Measurements from ENCODE around the gene BRI3. TPM values are rescaled to one million over a fixed set of nuclear protein-coding genes. Genes with fewer than 3 reads are reported as not detected.

BRI3 gene
- total and polyA plus RNA-seq, 2 of the 13 experiments (the other 11 are each of a cell fraction or from before 2014, with no cell fraction given) = 54.0 to 103 TPM

DNA sequence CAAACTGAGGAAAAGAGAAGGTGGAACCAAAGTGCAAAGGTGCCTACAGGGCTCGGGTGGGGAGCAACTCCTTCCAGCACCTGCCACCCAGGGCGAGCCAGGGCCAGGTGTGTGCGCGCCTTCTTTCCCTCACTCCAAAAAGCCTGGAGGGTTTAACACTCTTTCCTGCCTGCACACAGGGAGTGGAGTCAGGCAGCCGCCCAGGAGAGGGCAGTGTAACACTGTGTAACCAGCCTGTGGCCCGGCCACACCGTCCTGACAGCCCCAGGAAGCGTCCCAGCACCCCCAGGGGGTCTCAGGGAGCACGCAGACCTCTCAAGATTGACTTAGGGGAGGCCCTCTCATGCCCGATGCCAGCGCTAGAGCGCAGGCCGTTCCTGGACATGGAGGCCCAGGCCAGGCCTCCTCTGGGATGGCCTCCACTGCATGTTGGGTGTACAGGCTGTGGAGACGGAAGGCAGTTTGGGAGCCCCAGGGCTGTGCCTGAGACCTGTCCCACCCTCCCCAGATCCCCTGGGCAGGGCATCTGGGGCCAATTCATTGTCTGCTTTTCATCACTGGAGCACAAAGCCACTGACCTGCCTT, 13.4 kb downstream of the BRI3 start (continued):
- TF ChIP-seq ZFX (CRISPR knock-in tag; IDR thresholded peaks at IDR 0.05; ENCODE audit: low read depth) (peak; percentile 27; the same call in 1 of the 2 replicates), XRCC5 (optimal IDR thresholded peaks at IDR 0.05; ENCODE audit: low read length) (peak; percentile 43), CSRNP1 (CRISPR knock-in tag; IDR thresholded peaks at IDR 0.05) (no peak), REPIN1 (CRISPR knock-in tag; IDR thresholded peaks at IDR 0.05; ENCODE audit: borderline replicate concordance, low read depth) (peak; percentile 37; the same call in 1 of the 2 replicates), IRF9 (CRISPR knock-in tag; IDR thresholded peaks at IDR 0.05; ENCODE audit: borderline replicate concordance) (0 out of 2 replicates have a peak, but pooled peaks have one; percentile 51), RBM39 (IDR thresholded peaks at IDR 0.05; ENCODE audit: low read depth, low read length, poor library complexity, severe bottlenecking) (peak; percentile 30), PTBP1 (IDR thresholded peaks at IDR 0.05; ENCODE audit: low read depth, low read length, poor library complexity, severe bottlenecking) (peak; percentile 71), SAFB2 (CRISPR knock-in tag; IDR thresholded peaks at IDR 0.05; ENCODE audit: borderline replicate concordance, low read depth) (0 out of 2 replicates have a peak, but pooled peaks have one; percentile 41), NONO (IDR thresholded peaks at IDR 0.05) (no peak), NONO (CRISPR knock-in tag; conservative IDR thresholded peaks at IDR 0.05) (0 out of 2 replicates have a peak, but pooled peaks have one; percentile 30), SMC3 (IDR thresholded peaks at IDR 0.05; ENCODE audit: low read length) (0 out of 2 replicates have a peak, but pooled peaks have one; percentile 16), SMAD1 (CRISPR knock-in tag; IDR thresholded peaks at IDR 0.05; ENCODE audit: borderline replicate concordance, low read depth) (0 out of 2 replicates have a peak, but pooled peaks have one; percentile 46), ZBTB43 (CRISPR knock-in tag; conservative IDR thresholded peaks at IDR 0.05) (no peak)
- TF ChIP-seq, protein P1, sequence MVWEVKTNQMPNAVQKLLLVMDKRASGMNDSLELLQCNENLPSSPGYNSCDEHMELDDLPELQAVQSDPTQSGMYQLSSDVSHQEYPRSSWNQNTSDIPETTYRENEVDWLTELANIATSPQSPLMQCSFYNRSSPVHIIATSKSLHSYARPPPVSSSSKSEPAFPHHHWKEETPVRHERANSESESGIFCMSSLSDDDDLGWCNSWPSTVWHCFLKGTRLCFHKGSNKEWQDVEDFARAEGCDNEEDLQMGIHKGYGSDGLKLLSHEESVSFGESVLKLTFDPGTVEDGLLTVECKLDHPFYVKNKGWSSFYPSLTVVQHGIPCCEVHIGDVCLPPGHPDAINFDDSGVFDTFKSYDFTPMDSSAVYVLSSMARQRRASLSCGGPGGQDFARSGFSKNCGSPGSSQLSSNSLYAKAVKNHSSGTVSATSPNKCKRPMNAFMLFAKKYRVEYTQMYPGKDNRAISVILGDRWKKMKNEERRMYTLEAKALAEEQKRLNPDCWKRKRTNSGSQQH (CRISPR knock-in tag; IDR thresholded peaks at IDR 0.05; ENCODE audit: low read depth) = no peak
- TF ChIP-seq, protein P2, sequence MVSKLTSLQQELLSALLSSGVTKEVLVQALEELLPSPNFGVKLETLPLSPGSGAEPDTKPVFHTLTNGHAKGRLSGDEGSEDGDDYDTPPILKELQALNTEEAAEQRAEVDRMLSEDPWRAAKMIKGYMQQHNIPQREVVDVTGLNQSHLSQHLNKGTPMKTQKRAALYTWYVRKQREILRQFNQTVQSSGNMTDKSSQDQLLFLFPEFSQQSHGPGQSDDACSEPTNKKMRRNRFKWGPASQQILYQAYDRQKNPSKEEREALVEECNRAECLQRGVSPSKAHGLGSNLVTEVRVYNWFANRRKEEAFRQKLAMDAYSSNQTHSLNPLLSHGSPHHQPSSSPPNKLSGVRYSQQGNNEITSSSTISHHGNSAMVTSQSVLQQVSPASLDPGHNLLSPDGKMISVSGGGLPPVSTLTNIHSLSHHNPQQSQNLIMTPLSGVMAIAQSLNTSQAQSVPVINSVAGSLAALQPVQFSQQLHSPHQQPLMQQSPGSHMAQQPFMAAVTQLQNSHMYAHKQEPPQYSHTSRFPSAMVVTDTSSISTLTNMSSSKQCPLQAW (CRISPR knock-in tag; IDR thresholded peaks at IDR 0.05) = peak; percentile 49; the same call in 1 of the 2 replicates
